Epidermal melanocyte (primary cell): ENCODE data around the gene ZSWIM8.
"Not testable (repeated sequence)": the region's sequence is repeated elsewhere in the genome, so short reads cannot be mapped to it uniquely, and the experiment has no call there.

Source experiments
- DNase-seq: peaks from one replicate; pipeline ENCODE4 v3.0.0; 2011; ENCODE audit warnings: low spot score; ENCODE audit not compliant: insufficient read length

Gene ZSWIM8

DNA sequence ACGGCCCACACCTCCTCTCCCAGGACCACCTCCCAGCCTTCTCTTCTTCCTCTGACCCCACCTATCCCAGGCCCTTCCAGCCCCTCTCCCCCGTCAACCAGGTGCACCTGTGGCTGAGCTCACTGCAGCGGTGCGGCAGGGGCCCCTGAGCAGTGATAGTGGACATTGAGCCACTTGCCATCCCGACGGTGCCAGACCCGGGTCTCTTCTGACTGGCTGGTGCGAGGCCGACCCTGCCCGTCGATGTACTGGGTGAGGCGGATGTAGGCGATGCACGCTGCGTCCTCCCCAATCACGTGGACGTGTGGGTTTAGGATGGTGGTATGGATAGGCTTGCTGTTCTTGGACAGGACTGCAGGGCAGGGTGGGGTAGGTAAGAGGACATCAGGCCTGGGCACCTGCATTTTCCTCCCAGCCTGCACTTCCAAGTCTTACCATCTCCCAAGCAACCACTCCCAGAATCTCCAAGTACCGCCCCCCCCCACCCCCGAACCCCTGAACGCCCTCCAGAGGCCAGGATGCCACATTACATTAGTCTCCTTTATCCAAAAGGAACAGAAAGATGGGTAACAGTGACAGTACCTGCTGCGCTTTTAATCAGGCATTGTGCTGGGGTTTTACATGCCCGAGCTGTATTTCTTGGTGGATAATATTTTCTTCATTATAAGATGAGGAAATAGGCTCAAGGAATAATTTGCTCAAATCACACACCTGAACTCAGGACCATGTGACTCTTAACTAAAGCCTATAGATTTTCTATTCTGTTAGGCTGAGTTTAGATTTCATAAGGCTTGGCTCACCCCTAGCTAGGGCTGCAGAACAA lies 29.7 kb downstream of the ZSWIM8 start:
- no peak for DNase-seq

DNA sequence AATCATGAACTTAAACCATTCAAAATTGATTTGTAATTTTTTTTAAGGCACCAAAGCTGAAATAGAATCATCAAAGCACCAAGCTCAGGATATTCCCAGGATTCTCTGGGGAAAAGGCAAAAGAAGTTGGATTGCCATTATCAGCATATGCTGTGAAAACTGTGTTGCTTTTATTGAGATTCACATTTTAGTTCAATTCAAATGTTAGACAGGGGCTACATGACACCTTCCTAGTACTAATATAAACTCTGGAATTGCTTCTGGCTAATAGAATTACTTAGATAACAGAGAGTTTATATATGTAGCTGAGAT lies 30.3 kb downstream of the ZSWIM8 start:
- DNase-seq: no peak

DNA sequence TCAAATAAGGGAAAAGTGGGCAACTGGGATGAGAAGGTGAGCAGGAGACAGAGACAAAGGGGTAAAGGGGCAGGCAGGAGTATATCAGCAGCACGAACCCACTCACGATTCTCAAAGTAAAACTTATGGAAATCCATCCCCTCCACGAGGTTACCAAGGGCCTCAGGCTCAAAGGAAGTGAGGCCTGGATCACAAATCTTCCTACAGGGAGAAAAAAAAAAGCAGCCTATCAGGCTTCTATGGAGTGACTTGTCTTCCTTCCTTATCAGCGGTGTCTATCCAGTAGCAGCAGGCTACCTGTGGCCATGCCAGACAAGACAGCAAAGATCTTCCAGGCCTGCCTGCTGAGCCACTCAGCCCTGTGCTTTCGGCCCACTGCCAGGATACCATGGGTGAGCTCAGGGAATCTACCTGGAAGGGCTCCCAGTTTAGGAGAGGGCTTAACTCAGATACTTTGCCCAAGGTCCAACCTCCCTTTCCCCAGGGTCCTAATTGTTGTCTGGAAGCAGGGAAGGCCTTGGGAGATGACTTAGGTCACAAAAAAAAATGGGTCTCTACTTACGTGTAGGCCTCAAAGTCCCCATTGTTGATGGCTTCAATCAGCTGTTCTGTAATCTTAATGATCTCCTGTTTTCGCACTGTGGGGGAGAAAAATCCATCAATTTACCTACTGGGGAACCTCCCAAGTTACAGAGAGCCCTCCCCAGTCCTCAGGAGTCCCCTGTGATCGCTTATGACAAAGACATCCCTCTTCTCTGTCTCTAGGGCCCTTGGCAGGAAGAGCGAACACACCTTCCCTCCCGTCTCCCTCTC lies 31.7 kb downstream of the ZSWIM8 start:
- DNase-seq: no peak

DNA sequence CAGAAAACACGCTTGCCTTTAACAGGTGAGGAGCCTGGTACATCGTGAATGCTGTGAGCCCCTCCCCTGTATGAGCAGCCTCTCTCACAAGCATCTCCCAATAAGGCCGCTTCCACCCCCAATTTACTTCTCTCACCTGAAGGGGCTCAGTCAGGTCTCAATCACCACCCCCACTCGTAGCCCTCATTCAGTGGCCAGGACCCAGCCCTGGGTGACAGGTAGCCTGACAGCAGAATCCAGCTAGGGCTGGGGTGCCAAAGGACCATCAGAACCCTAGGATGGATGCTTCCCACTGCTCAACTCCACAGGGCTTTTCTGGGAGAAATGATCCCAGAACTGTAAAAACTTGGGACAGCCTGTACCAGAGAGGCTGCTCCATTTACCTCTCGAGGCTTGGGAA lies 32.4 kb downstream of the ZSWIM8 start:
- no peak for DNase-seq

DNA sequence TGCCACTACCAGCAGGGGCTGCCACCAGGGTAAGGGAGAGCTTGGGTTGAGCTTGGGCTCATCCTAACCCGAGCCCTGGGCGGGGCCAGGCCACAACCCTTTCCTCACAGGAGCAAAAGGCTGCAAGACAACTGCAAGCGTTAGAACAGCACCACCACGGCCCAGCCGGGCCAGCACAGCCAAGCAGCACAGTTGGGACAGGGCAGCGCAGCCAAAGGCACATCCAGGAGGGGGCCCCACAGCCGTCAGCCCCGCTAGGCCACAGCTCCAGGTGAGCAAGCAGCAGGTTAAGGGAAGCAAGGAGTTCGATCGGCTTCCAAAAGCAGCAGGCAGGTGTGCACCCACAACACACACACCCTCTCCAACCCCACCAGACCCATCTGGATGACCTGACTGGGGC lies 33.0 kb downstream of the ZSWIM8 start:
- no peak for DNase-seq

DNA sequence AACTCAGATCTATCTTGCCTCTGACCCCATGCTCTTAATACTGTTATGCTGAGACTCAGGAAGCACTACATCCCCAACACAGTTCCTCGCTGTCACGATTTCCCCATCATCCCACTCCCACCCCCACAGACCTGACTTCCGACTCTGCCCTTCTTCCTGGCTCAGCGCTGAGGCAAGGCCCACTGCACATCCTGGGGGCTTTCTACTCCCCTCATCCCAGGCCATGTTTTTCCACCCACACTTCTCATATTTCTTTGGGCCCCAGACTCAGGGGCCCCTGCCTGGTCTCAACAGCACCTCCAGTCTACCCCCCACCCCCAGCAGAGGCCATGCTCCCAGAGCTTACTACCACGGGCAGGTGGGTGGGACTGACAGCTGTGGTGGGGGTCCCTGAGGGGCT lies 33.7 kb downstream of the ZSWIM8 start:
- DNase-seq: no peak

DNA sequence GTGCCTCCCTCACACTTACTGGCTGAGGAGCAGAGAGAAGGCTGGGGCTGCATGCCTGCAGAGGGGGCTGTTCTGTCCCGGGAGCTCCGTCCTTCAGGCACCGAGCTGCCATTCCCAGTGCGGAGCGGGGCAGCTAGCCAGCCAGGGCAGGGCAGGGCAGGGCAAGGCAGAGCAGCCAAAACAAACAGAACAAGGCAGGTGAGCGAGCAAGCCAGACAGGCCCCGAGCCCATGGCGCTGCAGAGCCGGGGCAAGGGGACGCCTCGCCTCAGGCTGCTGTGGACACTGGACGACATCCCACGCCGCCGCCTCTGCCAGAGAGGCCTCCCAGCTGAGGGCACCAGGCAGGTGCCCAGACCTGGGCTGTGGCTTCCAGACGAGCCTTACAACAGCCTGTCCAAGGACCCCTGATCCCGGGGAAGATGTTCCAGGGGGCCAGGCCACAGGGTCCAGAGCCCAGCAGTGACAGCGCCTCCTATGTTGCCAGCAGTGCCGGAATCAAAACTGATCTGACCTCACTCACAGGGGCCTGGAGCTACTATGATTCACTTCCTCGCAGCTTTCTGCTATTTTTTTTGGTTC lies 34.2 kb downstream of the ZSWIM8 start:
- no peak for DNase-seq

DNA sequence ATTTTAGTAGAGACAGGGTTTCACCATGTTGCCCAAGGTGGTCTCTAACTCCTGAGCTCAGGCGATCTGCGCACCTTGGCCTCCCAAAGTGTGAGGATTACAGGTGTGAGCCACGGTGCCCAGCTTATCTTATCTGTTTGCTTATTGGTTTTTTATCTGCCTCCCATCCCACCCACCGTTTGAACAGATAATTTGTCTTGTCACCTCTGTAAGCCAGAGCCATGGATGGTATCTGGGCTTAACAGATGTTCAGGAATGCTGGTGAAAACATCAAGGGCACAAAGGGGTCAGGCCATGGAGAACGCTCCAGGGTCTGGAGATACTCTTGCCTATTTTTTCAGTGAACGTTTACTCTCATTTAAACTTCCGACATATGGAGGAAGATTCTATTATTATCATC lies 38.0 kb downstream of the ZSWIM8 start:
- DNase-seq: no peak

DNA sequence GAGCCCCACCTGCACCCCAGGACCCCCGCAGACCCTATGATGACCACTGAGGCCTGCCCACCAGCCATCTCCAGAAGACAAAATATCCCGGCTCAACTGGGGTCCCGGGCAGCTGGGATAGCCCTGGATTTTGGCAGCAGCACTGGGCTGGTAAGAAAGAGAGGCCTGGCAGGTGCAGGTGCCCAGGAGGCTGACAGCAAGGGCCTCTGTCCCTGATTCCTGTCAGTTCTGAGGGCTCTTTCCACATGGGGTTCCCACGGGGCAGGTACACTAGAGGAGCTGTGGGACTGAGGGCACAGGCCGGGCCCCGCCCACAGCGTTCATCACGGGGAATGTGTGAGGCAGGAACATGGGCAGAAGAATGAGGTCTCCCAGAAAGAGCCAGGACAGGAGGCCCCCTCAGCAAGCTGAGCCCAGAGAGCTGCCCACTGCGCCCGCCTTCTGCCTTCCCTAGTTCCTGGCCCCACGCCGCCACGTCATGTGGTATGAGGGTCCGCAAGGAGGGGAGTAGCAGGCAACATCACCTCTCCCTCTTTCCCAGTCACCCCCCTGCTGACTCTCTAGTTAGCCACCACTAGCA lies 38.8 kb downstream of the ZSWIM8 start:
- no peak for DNase-seq

DNA sequence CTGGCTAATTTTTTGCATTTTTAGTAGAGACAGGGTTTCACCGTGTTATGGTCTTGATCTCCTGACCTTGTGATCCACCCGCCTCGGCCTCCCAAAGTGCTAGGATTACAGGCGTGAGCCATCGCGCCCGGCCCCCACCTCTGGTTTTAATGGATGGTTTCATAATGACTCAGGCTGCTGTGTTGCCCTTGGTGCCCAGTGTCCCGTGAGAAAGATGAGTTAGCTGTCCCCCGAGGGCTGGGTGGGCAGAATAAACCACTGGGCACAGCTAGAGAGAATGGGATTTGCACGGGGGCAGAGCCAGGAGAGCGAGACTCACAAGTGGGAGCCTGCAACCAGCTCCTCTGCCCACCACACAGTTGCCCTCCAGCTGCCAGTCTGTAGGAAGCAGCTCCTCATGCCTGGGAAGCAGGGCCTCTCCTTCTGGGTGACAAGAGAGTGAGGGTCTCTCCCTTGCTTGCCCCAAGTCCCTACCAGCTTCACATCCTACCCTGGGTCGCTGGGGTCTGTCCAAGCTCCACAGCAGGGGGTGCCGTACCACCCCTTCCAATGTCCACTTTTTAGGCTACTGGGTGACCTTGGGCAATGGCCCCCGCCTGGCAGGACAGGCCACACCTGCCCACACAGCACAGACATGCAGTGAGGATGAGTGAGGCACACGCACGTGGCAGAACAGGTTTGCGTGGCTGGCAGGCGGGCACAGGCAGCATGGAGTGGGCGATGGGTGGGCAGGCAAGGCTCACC lies 42.1 kb downstream of the ZSWIM8 start:
- no peak for DNase-seq

DNA sequence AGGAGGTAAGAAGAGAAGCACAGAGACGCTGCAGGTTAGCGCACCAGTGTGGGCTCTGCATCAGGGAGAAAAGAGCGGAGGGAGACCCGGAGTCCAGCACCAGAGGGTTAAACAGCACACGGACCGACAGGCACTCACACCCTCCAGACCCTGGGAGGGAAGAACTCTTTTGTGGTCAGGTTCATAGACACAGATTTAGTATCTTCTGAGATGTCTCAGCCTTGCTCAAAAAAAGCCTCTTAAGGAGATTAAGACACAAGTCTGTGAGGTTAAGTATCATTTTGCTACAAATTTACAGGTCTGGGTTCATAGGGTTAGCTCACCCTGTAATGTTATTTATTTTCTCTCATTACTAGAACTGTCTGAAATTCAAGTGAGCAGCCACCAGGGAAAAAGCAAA lies 42.8 kb downstream of the ZSWIM8 start:
- no peak for DNase-seq

DNA sequence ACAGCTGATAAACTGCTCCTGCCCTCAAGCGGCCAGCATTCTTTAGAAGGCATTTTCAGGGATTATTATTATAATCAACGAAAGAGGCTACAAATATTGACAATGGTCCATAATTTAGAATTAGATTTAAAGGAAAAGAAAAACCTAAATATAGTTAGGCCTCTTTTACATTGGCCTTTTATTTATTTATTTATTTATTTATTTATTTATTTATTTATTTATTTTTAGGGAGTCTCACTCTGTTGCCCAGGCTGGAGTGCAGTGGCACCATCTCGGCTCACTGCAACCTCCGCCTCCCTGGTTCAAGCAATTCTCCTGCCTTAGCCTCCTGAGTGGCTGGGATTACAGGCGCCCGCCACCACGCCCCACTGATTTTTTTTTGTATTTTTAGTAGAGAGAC lies 43.7 kb downstream of the ZSWIM8 start:
- DNase-seq: not testable (repeated sequence)

DNA sequence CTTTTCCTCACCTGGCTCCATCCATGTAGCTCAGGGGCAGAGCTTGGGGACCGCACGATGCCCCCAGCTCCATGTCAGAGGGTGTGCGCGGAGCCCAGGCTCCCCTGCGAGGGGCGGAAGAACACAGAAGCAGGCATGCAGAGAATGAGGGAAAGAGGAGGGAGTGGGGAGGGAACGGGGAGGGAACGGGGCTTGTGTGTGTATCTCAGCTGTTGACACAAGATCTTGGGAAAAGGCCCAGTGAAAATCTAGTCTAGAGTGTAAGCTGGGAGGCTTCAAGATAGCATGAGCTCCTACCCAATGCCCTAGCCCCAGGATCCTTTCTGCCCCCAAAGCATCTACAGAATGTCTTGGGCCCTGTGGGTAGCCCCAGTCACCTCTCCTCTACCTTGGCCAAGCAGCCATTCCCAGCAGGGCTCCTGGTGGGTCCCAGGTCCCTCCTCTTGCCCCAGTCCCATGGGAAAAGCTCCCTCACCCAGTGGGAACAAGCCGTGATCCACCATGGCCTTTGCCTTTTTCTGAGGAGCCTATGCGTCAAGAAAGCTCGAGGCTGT lies 51.1 kb downstream of the ZSWIM8 start:
- DNase-seq: no peak

DNA sequence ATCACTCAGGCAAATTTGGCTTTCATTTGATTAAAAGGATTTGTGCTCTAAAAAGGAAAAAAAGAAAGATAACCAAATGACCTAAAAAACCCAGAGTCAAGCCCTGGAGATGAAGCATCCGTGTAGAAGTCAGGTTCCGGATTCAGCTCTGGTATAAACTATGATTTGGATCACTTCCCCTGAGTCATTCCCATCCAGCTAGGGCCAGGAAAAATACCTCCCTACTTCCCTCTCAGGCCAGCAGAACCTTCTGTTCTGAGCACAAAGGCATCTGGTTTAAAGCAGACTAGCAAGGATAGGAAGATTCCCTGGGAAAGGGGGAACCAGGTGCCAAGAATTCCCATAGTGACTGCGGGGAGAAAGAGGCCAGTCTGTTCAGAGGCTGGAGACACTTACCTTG lies 51.7 kb downstream of the ZSWIM8 start:
- no peak for DNase-seq

DNA sequence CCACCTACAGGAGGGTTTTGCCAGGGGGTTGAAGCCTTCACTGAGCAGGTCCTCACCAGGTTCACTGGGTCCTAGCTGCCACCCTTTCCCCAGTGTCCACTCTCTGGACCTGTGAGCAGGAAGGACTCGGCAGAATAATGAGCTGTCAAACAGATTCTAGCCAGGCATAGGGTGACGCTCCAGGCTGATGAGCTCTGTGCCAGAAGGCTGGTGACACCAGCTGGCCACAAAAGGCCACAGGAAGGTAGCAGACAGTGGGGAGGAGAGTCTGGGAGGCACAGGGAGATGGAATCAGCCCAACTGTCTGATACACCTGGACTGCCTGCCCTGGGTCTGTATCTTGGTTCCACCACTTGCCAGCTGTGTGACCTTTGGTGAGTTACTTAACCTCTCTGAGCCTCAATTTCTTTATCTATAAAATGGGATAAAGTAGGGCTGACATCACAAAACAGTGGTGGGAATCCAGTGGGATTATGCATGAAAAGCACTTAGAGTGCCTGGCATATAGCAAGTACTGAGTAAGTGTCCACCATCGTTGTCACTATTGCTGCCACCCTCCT lies 52.7 kb downstream of the ZSWIM8 start:
- DNase-seq: no peak

DNA sequence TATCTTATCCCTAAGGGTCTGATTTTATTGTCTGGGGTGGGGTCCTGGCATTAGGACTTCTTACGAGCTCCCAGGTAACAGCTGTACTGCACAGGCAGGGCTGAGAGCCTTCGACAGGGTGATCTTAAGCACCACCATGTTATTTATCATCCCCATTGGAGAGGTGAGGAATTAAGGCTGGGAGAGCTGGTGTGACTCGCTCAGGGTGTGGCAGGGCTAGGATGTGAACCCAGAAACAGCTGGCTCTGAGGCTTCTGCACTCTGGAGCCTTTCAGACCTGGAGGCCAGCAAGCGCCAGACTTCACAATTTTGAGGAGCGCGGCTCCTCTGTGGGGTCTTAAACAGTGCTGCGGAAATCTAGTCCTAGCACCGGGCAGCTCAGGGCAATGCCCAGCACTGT lies 53.4 kb downstream of the ZSWIM8 start:
- no peak for DNase-seq

DNA sequence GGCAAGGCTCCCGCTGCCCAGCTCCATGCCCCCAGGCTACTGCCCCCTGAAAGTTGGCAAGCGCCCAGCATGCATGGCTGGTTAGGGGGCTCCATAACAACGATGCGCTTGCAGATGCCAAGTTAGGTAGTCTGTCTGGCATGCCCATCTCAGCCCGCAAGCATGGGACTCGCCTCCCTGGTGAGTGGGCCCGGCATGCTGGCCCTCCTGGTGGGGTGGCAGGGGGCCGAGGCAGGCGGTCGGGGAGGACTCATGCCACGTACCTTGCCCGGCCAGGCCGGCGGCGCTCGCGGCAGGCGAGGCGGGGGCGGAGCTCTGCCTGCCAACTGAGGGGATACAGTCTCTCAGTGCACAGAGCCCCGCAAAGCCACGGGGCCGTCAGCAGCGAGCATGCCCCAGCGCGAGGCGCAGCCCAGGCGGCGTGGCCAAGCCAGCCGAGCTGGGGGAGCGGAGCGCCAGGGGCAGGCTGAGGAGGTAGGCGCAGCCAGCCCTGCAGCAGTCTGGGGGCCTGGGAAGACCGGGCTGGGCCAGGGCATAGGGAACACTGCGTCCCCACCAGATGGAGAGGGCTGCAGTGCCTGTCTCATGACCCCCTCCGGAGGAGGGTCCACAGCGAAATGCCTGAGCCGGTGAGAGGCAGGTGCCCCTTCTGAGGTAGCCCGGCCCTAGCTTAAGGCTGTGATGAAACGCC lies 54.0 kb downstream of the ZSWIM8 start:
- no peak for DNase-seq

DNA sequence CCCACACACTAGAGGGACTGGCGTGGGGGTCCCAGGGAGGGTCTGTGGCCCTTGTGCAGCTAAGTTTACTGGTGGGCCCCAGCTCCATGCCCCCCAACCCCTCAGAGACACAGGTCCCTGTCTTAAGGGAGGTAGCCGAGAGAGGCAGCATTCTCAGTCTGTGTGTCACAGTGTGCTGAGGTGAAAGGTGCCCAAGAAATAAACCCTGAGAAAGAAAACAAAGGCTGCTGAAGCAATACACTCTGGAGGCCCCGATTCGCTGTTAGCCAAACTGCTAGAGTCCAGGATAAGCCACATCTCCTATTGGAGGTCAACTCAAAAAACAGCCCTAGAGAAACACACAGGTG lies 54.6 kb downstream of the ZSWIM8 start:
- no peak for DNase-seq

DNA sequence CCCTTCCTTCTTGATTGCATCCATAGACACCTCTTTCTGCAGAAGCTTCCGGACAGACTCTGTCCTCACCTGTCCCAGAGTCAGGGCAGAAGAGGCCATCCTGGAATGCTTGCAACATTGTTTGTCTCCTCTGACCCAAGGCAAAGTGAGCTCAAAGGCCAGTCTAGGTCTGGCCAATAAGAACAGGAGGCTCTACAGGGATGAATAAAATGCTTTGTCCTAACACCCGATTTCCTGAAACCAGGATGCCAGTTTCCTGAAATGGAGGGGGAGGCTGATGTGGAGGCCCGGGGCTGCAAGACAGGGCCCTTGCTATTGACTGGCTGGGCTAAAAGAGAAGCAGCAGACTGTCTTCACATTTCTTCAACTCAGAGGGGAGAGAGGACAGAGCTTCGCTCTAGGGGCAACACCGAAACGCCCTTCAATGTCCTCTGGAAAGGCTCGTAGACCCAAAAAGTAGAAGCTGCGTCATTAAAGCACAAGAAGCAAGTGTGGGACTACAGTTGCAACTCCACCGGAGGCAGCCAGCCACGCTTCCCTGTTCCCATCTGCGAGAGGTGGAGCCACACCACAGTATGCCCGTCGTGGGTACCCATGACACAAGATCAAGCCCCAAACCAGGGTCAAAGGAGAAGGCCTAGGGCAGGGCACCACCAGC lies 55.1 kb downstream of the ZSWIM8 start:
- DNase-seq: no peak

DNA sequence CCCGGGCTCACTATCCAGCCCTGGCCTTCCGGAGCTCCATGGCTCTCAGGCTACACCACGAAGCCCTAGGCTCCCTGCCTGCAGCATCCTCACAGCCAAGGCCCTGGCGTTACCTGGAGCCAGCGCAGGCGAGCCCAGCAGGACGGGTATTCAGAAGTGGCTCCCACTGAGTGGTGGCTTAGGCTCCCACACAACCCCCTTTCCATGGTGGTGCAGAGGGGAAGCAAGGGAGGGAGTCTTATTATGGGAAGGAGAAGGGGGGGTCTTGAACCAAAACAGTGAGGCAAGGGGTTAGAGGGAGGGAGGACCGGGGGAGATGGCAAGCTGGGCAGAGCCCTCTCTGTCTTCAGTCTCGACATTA lies 55.6 kb downstream of the ZSWIM8 start:
- no peak for DNase-seq
